SKM-1 treated with dmso at 0.1 percent for 144 hours (cell line): ENCODE results near the gene ATP11A.

Experiments used
- DNase-seq: peaks from one replicate; lab custom pipeline; 2025; ENCODE audit not compliant: unreplicated experiment; lab: John Stamatoyannopoulos, UW

ATP11A gene

DNA sequence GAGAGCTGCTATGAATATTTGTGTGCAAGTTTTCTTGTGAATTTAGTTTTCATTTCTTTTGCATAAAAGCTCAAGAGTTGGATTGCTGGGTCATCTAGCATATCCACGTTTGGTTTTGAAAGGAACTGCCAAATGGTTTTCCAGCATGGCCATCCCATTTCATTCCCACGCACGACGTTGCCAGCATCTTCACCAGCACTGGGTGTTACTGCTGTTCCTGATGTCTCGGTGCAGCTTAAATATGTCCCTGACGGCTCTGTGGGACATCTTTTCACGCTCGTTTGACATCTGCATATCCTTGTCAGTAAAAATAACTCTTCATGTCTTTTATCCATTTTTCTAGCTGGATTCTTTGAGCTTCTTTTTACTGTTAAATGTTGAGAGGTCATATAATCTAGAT lies 123.7 kb downstream of the ATP11A start:
- DNase-seq, result no peak

DNA sequence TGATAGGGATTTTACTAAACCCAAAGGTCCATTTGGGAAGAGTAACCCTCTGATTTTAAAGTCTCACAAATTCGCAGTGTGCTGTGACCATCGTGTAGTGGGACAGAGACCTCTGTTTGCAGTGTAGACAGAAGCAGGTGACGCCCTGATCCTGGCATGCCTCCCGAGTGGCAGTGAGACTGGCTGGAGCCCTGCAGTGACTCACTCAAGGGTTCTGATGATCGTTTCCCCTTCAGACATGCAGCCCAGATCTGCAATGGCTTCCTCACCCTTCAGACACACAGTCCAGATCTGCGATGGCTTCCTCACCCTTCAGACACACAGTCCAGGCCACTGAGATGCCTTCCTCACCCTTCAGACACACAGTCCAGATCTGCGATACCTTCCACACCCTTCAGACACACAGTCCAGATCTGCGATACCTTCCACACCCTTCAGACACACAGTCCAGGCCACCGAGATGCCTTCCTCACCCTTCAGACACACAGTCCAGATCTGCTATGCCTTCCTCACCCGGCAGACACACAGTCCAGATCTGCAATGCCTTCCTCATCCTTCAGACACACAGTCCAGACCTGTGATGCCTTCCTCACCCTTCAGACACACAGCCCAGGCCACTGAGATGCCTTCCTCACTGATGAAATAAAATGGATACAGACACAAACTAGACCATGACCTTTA lies 125.2 kb downstream of the ATP11A start:
- no peak for DNase-seq

DNA sequence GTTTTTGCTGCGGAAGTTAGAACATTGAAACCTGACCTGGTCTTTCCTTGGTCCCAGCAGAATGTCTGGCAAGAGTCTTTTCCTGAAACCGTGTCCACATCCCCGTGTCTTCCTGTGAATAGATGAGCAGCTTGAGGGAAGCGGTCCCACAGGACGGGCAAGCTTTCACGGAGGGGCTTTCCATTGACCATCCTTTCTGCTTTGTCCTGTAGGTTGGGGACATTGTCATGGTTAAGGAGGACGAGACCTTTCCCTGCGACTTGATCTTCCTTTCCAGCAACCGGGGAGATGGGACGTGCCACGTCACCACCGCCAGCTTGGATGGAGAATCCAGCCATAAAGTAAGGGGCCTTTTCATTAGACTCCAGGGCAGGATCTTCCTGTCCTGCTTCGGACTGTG lies 126.0 kb downstream of the ATP11A start:
- DNase-seq, result no peak

DNA sequence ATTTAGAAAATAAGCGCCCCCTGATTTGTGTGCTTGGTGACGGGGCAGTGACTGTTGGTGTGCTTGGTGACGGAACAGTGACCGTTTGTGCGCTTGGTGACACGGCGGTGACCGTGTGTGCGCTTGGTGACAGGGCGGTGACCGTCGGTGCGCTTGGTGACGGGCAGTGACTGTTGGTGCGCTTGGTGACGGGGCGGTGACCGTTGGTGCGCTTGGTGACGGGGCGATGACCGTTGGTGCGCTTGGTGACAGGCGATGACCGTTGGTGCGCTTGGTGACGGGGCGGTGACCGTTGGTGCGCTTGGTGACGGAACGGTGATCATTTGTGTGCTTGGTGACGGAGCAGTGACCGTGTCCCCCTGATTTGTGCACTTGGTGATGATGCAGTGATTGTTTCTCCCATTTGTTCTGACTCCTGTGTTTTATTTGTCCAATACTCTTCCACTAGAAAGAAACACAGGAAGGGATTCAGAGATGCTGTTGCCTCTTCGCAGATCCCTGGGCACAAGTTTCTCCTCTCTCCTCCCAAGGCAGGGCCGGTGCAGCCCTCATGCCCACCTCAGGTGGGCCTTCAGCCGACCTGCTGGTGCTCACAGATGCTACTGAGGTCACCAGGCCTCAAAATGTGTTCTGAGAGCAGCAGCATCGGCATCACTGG lies 128.3 kb downstream of the ATP11A start:
- no peak for DNase-seq

DNA sequence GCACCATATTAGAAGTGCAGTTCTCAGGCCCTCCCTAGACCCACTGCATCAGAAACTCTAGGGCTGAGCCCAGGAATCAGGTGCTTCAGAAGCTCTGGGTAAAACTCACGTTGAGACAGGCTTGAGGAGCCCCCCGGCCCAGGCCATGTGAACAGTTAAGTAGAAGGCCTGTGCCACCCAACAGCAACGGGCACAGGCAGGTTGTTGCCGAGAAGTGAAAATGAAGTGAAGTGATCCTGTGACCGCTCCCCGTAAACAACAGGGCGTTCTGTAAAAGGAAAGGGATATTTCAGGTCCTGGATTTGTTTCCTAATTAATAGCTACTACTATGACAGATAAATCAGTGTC lies 128.8 kb downstream of the ATP11A start:
- no peak for DNase-seq

DNA sequence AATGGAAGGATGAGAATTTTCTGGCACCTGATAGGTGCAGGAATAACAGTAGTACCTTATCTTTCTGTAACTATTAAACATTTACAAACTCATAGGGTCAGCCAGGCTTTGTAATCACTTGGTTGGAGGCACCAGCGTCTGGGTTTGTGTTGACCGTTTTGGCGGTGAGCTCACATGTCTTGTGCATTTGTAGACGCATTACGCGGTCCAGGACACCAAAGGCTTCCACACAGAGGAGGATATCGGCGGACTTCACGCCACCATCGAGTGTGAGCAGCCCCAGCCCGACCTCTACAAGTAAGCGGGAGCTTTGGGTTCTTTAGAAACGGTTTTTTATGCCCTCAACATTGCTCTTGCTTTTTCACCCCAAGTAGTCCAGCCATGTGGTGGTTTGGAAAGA lies 129.3 kb downstream of the ATP11A start:
- DNase-seq, result no peak

DNA sequence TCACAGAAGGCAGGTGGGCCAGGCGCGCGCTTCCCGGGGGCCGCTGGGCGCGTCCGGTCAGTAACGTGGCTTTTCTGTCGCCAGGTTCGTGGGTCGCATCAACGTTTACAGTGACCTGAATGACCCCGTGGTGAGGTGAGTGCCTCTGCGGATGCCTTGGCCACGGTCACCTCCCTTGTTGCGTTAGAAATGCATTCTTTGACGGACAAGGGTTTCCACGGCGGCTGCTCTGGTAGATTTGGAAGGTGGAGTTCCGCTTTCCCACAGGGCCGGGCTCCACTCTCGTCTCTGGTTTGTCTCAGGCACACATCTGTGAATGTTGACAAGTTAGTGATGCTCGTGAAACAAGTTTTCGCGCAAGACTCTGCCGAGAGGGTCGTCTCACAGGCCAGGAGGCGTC lies 130.0 kb downstream of the ATP11A start:
- DNase-seq, result no peak

DNA sequence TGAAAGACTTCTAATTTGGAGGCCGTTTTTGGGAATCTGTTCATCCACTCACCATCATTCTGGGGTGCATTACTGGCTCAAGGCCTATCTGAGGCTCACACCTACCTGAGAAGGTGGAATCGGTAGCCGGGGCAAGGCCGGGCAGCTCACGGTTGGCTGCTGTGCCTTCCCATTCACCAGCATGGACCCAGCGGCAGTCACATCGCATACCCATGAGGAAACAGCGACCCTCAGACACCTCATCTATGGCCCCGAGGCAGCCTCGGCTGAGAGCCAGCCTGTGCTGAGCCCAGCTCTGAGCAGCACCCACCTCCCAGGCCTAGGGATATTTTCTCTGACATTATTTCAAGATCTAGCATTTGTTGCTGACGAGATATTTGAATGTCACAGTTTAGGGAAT lies 130.5 kb downstream of the ATP11A start:
- DNase-seq, result no peak

DNA sequence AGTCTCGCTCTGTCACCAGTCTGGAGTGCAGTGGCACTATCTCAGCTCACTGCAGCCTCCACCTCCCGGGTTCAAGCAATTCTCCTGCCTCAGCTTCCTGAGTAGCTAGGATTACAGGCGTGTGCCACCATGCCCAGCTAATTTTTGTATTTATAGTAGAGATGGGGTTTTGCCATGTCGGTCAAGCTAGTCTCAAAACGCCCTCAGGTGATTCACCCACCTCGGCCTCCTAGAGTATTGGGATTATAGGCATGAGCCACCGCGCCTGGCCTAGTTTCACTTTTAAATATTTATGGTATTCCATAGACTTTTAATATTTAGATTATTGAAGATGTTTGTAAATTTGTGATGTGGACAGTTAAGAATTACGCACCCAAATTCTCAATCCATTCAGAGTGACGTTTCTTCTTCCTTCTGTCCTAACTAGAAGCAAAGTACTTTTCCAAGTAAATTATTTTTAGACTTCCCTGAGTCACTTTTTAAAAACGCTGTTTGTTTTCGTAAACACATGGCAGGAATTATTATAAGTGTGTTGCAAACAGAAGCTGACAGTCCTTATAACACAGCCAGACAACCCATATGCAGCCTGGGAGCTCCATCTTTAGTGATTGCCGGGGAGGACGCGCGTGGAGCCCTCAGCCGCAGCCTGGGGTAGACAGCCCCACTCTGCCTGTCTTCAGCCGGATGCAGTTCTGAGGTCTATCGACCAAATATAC lies 131.7 kb downstream of the ATP11A start:
- DNase-seq, result no peak

DNA sequence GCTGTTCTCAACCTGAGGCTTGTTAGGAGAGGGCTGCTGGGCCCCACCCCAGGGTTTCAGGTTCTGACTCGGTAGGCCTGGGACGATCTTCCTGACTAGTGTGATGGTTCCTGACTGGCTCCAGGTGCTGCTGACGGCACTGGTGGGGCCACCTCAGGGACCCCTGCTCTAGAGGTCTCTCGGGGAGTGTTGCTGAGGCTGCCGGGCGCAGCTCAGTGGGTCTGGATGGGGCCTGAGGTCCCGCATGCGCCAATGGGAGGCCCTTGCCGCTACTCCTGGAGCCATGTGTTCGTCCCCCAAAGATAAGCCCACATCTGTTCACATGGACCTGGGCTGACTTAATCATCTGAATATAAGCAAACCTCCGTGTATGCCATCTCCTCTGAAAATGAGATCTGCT lies 133.0 kb downstream of the ATP11A start:
- no peak for DNase-seq

DNA sequence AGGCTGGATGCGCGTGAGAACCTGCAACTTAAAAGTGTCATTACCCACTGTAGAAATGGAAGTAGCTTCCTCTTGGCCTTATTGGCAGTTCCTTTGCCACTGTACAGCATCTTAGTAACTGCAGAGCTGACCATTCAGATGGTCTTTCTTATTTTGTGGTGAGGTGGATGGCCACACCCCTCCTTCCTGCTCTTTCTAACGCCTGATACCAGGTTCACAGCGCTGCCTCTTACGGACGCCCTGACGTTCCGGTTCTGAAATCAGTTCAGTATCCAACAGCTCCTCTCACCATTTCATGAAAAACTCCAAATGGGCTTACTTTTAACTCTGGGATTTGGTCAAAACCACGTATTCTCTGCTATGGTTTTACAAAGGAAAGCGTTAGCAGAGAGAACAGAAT lies 134.6 kb downstream of the ATP11A start:
- no peak for DNase-seq

DNA sequence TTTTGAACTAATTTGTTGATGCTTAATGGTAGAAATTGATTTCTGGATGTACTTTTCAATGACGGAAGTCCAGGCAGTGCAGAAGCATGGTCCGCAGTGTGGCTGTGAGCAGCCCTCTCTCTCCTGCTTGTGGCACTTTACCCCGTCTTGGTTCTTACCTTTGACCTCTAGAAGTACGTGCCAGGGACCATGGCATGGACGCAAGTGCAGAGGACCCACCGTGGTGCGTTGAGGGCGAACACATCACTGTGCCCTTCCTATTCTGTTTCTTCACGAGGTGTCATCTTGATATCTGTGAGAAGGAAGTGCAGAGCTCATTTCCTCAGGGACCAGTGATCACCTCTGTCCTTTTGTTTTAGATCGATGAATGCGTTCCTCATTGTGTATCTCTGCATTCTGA lies 135.2 kb downstream of the ATP11A start:
- DNase-seq, result no peak

DNA sequence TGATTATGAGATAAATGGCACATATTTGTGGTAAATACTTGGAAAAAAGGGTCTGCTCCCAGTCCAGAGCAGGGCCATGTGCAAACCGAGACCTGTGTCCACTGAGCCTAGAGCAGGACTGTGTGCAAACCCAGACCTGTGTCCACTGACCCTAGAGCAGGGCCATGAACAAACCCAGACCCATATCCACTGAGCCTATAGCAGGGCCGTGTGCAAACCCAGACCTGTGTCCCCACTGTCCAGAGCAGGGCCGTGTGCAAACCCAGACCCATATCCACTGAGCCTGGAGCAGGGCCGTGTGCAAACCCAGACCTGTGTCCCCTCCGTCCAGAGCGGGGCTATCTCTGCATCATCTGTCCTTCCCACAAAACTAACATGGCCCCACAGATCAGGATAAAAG lies 136.0 kb downstream of the ATP11A start:
- DNase-seq, result no peak

DNA sequence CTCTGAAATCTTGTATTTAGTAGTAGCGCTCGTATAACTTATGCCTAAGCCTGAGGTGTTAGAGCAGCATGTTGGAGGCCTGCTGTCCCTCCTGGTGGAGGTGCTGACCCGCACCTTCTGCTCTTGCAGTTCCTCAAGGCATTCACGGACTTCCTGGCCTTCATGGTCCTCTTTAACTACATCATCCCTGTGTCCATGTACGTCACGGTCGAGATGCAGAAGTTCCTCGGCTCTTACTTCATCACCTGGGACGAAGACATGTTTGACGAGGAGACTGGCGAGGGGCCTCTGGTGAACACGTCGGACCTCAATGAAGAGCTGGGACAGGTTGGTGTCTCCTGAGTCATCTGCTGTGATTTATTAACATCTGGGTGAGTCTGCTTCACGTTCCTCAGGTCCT lies 136.7 kb downstream of the ATP11A start:
- no peak for DNase-seq

DNA sequence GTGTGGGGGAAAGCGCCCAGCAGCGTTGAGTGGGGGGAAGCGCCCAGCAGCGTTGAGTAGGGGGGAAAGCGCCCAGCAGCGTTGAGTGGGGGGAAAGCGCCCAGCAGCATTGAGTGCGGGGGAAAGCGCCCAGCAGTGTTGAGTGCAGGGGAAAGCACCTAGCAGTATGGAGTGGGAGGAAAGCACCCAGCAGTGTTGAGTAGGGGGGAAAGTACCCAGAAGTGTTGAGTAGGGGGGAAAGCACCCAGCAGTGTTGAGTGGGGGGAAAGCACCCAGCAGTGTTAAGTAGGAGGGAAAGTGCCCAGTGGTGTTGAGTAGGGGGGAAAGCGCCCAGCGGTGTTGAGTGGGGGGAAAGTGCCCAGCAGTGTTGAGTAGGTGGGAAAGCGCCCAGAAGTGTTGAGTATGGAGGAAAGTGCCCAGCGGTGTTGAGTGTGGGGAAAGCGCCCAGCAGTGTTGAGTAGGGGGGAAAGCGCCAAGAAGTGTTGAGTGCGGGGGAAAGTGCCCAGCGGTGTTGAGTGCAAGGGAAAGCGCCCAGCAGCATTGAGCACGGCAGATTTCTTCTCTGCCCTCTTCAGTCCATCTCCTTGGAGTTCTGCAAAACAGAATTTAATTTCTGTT lies 138.4 kb downstream of the ATP11A start:
- no peak for DNase-seq

DNA sequence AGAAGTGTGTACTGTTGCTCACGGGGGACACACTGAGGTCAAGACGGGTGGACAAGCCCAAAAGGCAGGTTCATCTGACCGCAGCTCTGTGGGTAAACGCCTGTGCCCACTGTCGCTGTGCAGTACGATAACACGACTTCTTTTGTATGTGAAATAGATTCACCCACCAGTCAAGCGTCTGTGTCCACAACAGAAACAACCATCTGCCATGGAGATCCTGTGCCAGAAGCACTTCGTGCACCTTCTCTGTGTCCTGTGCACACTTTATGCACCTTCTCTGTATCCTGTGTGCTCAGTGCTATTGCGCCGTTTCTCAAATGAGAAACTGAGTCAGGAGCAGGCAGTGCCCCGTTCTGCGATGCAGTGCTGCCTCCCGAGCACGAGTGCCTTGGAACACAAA lies 138.9 kb downstream of the ATP11A start:
- no peak for DNase-seq

DNA sequence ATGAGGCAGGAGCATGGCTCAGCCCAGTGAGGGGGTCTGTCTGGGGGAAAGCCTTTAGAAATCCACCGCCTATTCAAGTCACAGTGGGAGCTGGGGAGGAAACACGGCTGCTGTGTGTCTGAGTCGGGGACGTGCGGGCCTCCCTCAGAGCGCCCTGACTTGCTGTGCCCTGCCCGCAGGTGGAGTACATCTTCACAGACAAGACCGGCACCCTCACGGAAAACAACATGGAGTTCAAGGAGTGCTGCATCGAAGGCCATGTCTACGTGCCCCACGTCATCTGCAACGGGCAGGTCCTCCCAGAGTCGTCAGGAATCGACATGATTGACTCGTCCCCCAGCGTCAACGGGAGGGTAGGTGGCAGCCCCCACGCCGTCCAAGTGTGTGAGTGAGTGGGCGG lies 141.4 kb downstream of the ATP11A start:
- no peak for DNase-seq

DNA sequence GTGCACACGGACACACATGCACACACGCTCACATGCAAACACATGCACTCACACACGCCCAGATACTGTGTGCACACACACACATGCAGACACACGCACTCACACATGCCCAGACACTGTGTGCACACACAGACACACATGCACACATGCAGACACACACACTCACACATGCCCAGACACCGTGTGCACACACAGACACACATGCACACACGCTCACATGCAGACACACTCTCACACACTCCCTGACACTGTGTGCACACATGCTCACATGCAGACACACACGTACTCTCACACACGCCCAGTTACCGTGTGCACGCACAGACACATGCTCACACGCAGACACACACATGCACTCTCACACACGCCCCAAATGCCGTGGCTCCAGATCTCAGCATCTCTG lies 142.0 kb downstream of the ATP11A start:
- DNase-seq, result no peak

DNA sequence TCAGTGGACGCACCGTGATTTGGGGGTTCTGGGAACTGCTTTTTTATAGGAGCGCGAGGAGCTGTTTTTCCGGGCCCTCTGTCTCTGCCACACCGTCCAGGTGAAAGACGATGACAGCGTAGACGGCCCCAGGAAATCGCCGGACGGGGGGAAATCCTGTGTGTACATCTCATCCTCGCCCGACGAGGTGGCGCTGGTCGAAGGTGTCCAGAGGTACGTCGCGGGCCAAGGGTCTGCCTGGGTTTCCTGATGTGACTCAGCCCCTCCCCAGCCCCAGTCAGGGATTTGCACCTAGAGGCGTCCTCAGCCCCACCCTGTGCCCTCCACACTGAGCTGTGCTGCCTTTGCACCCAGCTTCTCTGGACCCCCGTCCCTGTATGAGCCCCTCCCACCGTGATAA lies 143.0 kb downstream of the ATP11A start:
- DNase-seq, result no peak

DNA sequence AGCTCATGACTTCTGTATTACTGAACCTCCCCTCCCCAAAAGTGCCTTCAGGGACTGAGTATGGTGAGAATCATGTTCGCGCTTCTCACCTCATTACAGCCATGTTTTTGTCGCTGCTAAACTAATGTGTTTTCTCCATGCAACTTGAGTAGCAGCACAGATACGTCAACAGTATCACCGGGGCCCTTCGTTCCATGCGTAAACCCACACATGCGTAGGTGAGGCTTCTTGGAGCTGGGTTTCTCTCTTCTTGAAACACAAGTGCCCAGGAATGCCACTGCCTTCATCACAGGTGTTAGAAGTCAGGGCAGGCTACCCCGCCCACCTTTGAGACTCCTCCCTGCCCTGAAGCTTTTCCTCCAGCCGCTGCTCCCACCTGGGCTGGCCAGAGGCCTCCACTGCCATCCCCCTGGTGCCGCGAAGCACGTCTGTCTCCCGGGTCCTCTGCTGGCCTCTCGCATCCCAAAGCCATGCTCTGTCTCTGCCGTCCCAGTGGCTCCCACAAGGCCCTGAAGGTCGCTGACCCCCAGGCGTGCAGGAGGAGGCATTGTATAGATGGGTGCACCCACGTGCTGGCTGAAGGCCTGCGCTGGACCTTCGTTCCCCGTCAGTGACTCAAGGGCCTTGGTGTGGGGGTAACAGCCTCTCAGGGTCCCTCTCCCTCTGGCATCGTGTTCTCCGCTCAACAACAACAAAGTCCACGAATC lies 143.9 kb downstream of the ATP11A start:
- DNase-seq, result no peak

DNA sequence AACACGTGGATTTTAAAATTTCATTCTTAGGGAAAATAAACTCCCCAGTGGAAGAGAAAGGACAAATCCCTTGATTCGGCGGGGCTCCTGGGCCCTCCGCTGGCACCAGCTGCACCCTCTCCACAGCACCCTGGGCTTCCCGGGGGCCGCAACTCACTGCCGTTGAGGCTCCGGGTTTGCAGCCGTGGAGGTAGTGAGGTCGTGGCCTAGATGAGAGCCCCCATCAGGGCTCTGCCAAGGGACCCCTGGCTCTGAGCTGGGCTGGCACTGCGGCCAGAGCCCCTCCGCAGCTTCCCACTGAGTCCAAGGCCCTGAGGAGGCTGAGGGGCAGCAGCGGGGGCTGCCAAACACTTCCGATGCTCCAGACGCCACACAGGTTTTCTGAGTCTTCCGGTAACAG lies 145.5 kb downstream of the ATP11A start:
- no peak for DNase-seq

DNA sequence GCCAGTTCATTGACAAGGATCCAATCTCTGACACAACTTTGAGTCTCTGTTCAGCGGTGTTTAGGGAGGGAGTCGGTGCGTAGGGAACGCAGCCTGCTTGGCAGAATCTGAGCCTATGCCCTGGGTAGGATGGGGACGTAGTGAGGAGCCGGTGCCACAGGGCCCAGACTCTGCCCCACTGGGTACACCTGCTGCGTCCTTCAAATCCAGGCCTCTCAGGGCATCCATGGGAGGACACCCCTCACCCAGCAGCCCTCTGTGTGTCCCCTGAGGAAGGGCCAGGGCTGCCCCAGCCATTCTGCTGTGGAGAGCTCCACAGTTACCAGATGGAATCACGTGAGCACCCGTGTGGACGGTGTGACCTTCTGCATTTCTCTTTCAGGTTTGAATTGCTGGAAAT lies 146.0 kb downstream of the ATP11A start:
- DNase-seq, result no peak
